Non-pigmented ciliary epithelial cell (primary cell): ENCODE data around the gene SOX6.

Experiments
- DNase-seq: peaks from one replicate; pipeline ENCODE4 v3.0.0-alpha.2; 2010; ENCODE audit warnings: low read depth

SOX6 gene

GRCh38 chr11:16364254-16364653 is 7.9 kb upstream of the SOX6 start:
- DNase-seq = no peak

- DNase-seq = no peak
These were observed 7.4 kb upstream of the SOX6 start for GRCh38 chr11:16363706-16364105.

GRCh38 chr11:16361108-16361865 is 4.9 kb upstream of the SOX6 start:
- no peak for DNase-seq

GRCh38 chr11:16359369-16359768 is 3.0 kb upstream of the SOX6 start:
- DNase-seq = no peak

GRCh38 chr11:16358726-16359125 is 2.4 kb upstream of the SOX6 start:
- no peak for DNase-seq

GRCh38 chr11:16357775-16358174 is 1.4 kb upstream of the SOX6 start:
- no peak for DNase-seq

- no peak for DNase-seq
These were observed 531 bp upstream of the SOX6 start for GRCh38 chr11:16356761-16357393.

GRCh38 chr11:16352707-16353106 is 3.6 kb downstream of the SOX6 start:
- DNase-seq = no peak

GRCh38 chr11:16350125-16350524 is 6.2 kb downstream of the SOX6 start:
- DNase-seq = no peak

GRCh38 chr11:16347928-16348685 is 8.2 kb downstream of the SOX6 start:
- no peak for DNase-seq

GRCh38 chr11:16346975-16347374 is 9.4 kb downstream of the SOX6 start:
- DNase-seq = peak; percentile 9

GRCh38 chr11:16341853-16342252 is 14.5 kb downstream of the SOX6 start:
- DNase-seq = no peak

- no peak for DNase-seq
These were observed 18.0 kb downstream of the SOX6 start for GRCh38 chr11:16338393-16338792.

GRCh38 chr11:16337421-16338213 is 18.7 kb downstream of the SOX6 start:
- DNase-seq = no peak

- DNase-seq = no peak
These were observed 19.6 kb downstream of the SOX6 start for GRCh38 chr11:16336721-16337120.

- DNase-seq = no peak
These were observed 20.1 kb downstream of the SOX6 start for GRCh38 chr11:16336204-16336603.

GRCh38 chr11:16335236-16335962 is 20.9 kb downstream of the SOX6 start:
- no peak for DNase-seq

GRCh38 chr11:16326679-16327297 is 29.6 kb downstream of the SOX6 start:
- DNase-seq = no peak

GRCh38 chr11:16322190-16322589 is 34.2 kb downstream of the SOX6 start:
- DNase-seq = no peak

GRCh38 chr11:16321148-16321547 is 35.2 kb downstream of the SOX6 start:
- DNase-seq = no peak

GRCh38 chr11:16318320-16318719 is 38.0 kb downstream of the SOX6 start:
- no peak for DNase-seq
